GM19452 (cell line): Measurements from ENCODE around the gene EME2.

Experiments used
- ATAC-seq: cut with Tn5 transposase; IDR thresholded peaks from one replicate; pipeline ENCODE4 v1.9.1; 2021; ENCODE audit not compliant: unreplicated experiment

Gene EME2

GRCh38 chr16:1745181-1745899, 27.3 kb upstream of the EME2 start:
- ATAC-seq: no peak

GRCh38 chr16:1745900-1746692, 26.5 kb upstream of the EME2 start:
- no peak for ATAC-seq

GRCh38 chr16:1746693-1747195, 25.9 kb upstream of the EME2 start:
- no peak for ATAC-seq

- no peak for ATAC-seq
Measured at GRCh38 chr16:1747934-1748333, 24.7 kb upstream of the EME2 start.

- ATAC-seq: no peak
Measured at GRCh38 chr16:1749152-1750117, 23.2 kb upstream of the EME2 start.

GRCh38 chr16:1751946-1752345, 20.7 kb upstream of the EME2 start:
- no peak for ATAC-seq

- ATAC-seq: no peak
Measured at GRCh38 chr16:1752853-1753252, 19.8 kb upstream of the EME2 start.

- no peak for ATAC-seq
Measured at GRCh38 chr16:1754204-1754603, 18.4 kb upstream of the EME2 start.

- no peak for ATAC-seq
Measured at GRCh38 chr16:1757714-1758461, 14.7 kb upstream of the EME2 start.

- ATAC-seq: no peak
Measured at GRCh38 chr16:1758923-1759322, 13.7 kb upstream of the EME2 start.

- ATAC-seq: no peak
Measured at GRCh38 chr16:1759511-1759910, 13.1 kb upstream of the EME2 start.

- no peak for ATAC-seq
Measured at GRCh38 chr16:1760911-1761310, 11.7 kb upstream of the EME2 start.

- no peak for ATAC-seq
Measured at GRCh38 chr16:1761751-1762150, 10.9 kb upstream of the EME2 start.

GRCh38 chr16:1762196-1762878, 10.3 kb upstream of the EME2 start:
- ATAC-seq: no peak

- ATAC-seq: no peak
Measured at GRCh38 chr16:1762879-1763520, 9.6 kb upstream of the EME2 start.

- no peak for ATAC-seq
Measured at GRCh38 chr16:1763521-1764511, 8.8 kb upstream of the EME2 start.

- no peak for ATAC-seq
Measured at GRCh38 chr16:1764971-1765370, 7.6 kb upstream of the EME2 start.

GRCh38 chr16:1765826-1766225, 6.8 kb upstream of the EME2 start:
- ATAC-seq: no peak
